ENCODE measurements around the gene CDH15. TPM values are rescaled to one million over a fixed set of nuclear protein-coding genes. Genes with fewer than 3 reads are reported as not detected.

CDH15 gene
- total RNA-seq, 1 donor from 2014 or later = under 0.01 TPM

- no peaks in the 10 kb centered on the region for H3K36me3 ChIP-seq (ENCODE audit: control insufficient read depth, insufficient read depth, low read length)
- DNase-seq (ENCODE audit: low read depth) = no peak
- H3K4me3 ChIP-seq (ENCODE audit: low read depth, low read length) = no peak overlapping the region
- FAIRE-seq = no peak
- no peak for TF ChIP-seq CTCF (IDR thresholded peaks at IDR 0.05; ENCODE audit: insufficient read depth, low read length, severe bottlenecking)
- H3K27me3 ChIP-seq (ENCODE audit: control insufficient read depth, insufficient read depth, low read length) = peaks cover 5% of the 10 kb centered on the region
These were observed 4.7 kb downstream of the CDH15 start for GRCh38 chr16:89176147-89176690.

DNA sequence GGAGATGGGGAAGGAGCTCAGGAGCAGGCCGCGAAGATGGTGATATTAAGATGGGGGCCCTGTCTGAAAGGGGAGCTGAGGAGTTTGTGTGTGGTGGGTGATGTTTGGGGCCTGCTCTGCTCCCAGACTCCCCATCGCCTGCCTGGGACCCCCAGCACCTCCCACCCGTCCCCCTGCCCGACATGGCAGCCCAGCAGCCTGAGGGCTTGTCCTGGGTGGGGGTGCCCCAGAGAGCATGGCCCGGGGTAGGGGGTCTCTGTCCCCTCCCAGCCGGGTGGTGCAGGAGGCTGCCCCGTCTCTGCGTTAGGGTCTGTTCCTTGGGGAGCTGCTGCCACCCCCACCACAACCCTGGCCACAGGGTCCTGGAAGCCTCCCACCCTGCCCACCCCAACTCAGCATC, 5.2 kb downstream of the CDH15 start:
- no peak for TF ChIP-seq CTCF (IDR thresholded peaks at IDR 0.05; ENCODE audit: insufficient read depth, low read length, severe bottlenecking)
- FAIRE-seq (no peak), DNase-seq (ENCODE audit: low read depth) (no peak)
- Histone ChIP-seq H3K36me3 (ENCODE audit: control insufficient read depth, insufficient read depth, low read length) (no peaks in the 10 kb centered on the region), H3K4me3 (ENCODE audit: low read depth, low read length) (no peak overlapping the region), H3K27me3 (ENCODE audit: control insufficient read depth, insufficient read depth, low read length) (peaks cover 5% of the 10 kb centered on the region)

DNA sequence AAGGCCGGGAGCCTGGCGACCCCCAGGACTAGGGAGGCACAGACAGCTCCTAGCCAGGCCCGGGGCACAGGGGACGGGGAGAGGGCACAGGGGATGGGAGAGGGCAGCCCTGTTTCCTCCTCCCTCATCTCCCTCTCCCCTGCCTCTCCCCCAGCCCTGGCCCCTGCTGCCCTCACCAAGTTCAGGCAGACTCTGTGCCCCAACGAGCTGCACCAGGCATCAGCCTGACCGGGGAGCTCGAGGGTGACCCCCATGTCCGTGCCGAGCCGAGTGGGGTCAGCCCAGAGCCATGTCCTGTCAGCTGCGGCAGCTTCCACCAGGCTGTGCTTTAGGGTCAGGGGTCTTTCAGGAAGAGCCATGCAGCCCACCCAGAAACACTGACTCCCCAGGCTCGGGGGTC, 6.0 kb downstream of the CDH15 start:
- no peak overlapping the region for H3K4me3 ChIP-seq (ENCODE audit: low read depth, low read length)
- DNase-seq (ENCODE audit: low read depth) (no peak), FAIRE-seq (no peak)
- no peak for TF ChIP-seq CTCF (IDR thresholded peaks at IDR 0.05; ENCODE audit: insufficient read depth, low read length, severe bottlenecking)
- H3K36me3 ChIP-seq (ENCODE audit: control insufficient read depth, insufficient read depth, low read length) = no peaks in the 10 kb centered on the region
- H3K27me3 ChIP-seq (ENCODE audit: control insufficient read depth, insufficient read depth, low read length) = peaks cover 5% of the 10 kb centered on the region

DNA sequence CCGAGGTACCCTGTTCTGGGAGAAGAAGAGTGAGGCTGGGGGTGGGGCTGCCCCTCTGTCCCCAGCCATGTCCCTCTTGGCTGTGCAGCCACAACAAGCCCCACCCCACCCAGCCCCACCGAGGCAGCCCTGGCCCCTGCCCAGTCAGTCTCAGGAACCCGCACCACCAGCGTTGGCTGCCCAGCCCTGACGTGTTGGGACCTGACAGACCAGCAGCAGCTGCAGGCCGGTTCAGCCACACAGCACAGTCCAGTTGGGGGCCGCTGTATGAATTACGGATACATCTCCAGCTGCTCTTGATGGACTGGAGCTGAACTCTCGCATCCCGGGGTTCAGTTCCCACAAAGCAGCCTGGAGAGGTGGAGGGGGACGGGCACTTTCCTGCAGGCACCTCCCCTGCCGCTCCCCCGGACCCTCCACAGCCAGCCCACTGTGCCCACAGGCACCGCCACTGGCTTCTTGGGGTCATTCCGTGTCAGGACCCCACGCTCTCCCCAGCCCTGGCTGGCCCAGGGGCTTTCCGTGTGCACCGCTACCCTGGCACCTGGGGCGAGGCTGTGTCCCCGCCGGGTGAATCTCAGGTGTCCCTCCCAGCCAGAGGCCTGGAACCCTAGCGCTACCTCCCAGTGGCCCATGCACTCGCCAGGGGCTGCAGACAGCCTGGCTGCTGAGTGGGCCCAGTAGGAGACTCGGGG, 7.1 kb downstream of the CDH15 start:
- DNase-seq (ENCODE audit: low read depth) = peak; percentile 31
- FAIRE-seq = no peak
- Histone ChIP-seq H3K4me3 (ENCODE audit: low read depth, low read length) (no peak overlapping the region), H3K36me3 (ENCODE audit: control insufficient read depth, insufficient read depth, low read length) (no peaks in the 10 kb centered on the region), H3K27me3 (ENCODE audit: control insufficient read depth, insufficient read depth, low read length) (peaks cover 4% of the 10 kb centered on the region)
- no peak for TF ChIP-seq CTCF (IDR thresholded peaks at IDR 0.05; ENCODE audit: insufficient read depth, low read length, severe bottlenecking)

DNA sequence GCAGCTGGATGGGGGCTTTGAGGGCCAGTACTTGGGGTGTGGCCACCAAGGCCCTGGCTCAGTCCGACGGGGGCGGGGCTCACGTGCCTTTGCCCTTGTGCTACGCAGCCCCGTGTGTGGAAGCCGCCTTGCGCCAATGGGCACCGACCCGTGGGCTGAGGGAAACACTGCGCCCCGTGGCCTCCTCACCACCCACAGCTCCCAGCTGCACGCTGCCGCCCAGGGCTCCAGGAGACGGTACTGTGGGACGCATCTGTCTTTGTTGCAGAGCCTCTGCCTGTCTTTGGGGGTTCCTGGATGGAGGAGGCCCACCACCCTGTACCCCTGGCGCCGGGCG, 7.6 kb downstream of the CDH15 start:
- H3K27me3 ChIP-seq (ENCODE audit: control insufficient read depth, insufficient read depth, low read length) = peaks cover 5% of the 10 kb centered on the region
- FAIRE-seq = no peak
- no peak for TF ChIP-seq CTCF (IDR thresholded peaks at IDR 0.05; ENCODE audit: insufficient read depth, low read length, severe bottlenecking)
- no peak overlapping the region for H3K4me3 ChIP-seq (ENCODE audit: low read depth, low read length)
- H3K36me3 ChIP-seq (ENCODE audit: control insufficient read depth, insufficient read depth, low read length) = no peaks in the 10 kb centered on the region
- no peak for DNase-seq (ENCODE audit: low read depth)

Data from bronchial epithelial cell (primary cell).